GM13976 (cell line): Measurements from ENCODE around the gene CYBRD1.

ENCODE experiments used
- DNase-seq: peaks from one replicate; pipeline ENCODE4 v3.0.0; 2012; ENCODE audit warnings: low spot score
- CTCF ChIP-seq: IDR thresholded peaks from 2 replicates; pipeline ENCODE4 v1.5.1; 2012; ENCODE audit warnings: borderline replicate concordance, mild to moderate bottlenecking; ENCODE audit not compliant: insufficient read depth; ENCODE audit errors: extremely low read depth, missing control alignments, control extremely low read depth
- in situ Hi-C: fragments of 300-500 bp; cut with MboI; formaldehyde crosslinking; loops from one replicate; pipeline ENCODE4 v1.12.0; 2022; ENCODE audit warnings: low sequenced_read_pairs, mixed read lengths, inconsistent platforms; ENCODE audit not compliant: unreplicated experiment

The CYBRD1 gene

GRCh38 chr2:171563301-171563700 is 41.0 kb downstream of the CYBRD1 start:
- TF ChIP-seq CTCF, result no peak
- in situ Hi-C loops, result loop anchor here (25.0 kb wide), 1 partner anchor 601 kb away; no protein-coding TSS in a partner anchor
- no peak for DNase-seq

- in situ Hi-C loops, result loop anchor here (25.0 kb wide), 1 partner anchor 602 kb away; no protein-coding TSS in a partner anchor
- no peak for TF ChIP-seq CTCF
- DNase-seq, result no peak
Observed at GRCh38 chr2:171564463-171564862, 42.2 kb downstream of the CYBRD1 start.

GRCh38 chr2:171566057-171566456 is 43.8 kb downstream of the CYBRD1 start:
- no peak for TF ChIP-seq CTCF
- no peak for DNase-seq
- in situ Hi-C loops, result loop anchor here (25.0 kb wide), 1 partner anchor 604 kb away; no protein-coding TSS in a partner anchor

DNA sequence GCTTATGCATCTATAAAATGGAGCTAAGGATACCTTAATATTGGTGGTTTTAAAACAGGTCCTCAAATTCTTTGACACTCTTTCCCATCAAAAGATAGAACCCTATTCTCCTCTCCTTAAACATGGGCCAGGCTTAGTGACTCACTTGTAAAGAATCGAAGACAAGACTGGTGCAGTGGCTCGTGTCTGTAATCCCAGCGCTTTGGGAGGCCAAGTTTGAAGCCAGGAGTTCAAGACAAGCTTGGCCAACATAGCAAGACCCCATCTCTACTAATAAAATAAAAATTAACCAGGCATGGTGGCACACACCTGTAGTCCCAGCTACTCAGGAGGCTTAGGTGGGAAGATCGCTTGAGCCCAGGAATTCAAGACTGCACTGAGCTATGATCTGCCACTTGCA is 44.5 kb downstream of the CYBRD1 start:
- no peak for DNase-seq
- no peak for TF ChIP-seq CTCF
- in situ Hi-C loops, result loop anchor here (25.0 kb wide), 1 partner anchor 604 kb away; no protein-coding TSS in a partner anchor

GRCh38 chr2:171568089-171568488 is 45.8 kb downstream of the CYBRD1 start:
- TF ChIP-seq CTCF, result no peak
- in situ Hi-C loops, result loop anchor here (25.0 kb wide), 1 partner anchor 606 kb away; no protein-coding TSS in a partner anchor
- DNase-seq, result no peak

DNA sequence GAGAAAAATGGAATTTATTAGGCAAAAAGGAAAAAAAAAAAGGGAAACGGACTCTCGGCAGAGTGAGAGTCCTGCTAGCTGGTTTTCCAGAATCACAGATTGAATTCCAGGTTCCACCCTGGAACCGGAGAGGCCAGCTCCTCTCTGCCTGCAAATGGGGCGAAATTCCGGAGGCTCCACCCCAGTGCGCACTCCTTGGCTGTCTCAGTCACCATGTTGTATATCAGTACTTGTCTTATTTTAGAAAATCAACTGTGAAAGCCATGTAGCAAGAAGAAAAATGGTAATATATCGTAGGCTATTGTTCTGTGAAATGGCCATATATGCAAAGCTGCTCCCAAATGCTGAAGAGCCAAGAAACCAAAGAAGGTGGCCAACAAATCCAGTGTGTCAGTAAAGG is 49.4 kb downstream of the CYBRD1 start:
- in situ Hi-C loops, result loop anchor here (25.0 kb wide), 1 partner anchor 609 kb away; no protein-coding TSS in a partner anchor
- DNase-seq, result no peak
- no peak for TF ChIP-seq CTCF

GRCh38 chr2:171574149-171574795 is 52.0 kb downstream of the CYBRD1 start:
- in situ Hi-C loops, result loop anchor here (25.0 kb wide), 1 partner anchor 612 kb away; no protein-coding TSS in a partner anchor
- DNase-seq, result peak; percentile 86
- peak; percentile 73 for TF ChIP-seq CTCF
